ENCODE measurements around the gene SAMD4B. TPM values are rescaled to one million over a fixed set of nuclear protein-coding genes. Genes with fewer than 3 reads are reported as not detected.

SAMD4B gene
- total RNA-seq, 1 donor from 2014 or later = 123 TPM

DNA sequence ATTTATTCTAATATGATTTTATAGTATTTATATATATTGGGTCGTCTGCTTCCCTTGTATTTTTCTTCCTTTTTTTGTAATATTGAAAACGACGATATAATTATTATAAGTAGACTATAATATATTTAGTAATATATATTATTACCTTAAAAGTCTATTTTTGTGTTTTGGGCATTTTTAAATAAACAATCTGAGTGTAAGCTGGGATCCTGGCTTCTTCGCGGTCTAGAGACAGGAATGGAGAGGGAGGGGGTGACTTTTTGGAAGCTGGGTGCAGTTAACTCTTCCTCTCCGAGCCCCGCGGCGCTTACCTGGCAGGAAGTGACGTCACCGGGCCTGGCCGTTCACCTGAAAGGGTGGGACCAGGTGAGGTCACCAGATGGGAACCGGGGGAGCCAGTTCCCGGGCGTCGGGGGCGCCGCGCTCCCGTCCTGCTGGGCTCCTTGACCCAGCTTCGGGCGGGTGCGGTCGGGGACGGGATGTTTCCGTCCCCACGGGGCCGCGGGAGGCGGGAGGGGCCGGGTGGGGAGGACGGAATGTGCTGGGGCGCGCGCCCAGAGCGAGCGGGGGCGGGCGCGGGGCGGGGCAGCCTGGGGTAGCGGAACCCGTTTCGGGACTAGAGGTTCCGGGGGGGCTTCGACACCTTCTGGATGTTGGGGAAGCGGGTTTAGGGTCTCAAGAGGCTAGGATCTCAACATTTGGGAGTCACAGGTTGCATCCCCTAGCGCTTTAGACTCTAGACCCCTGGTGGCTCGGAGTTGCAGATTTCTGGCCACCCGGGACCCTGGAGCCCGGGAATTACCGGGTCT, 67.2 kb downstream of the SAMD4B start:
- H3K4me3 ChIP-seq (ENCODE audit: low read depth, low read length) = peak overlapping the region; percentile 64
- TF ChIP-seq, protein P1, sequence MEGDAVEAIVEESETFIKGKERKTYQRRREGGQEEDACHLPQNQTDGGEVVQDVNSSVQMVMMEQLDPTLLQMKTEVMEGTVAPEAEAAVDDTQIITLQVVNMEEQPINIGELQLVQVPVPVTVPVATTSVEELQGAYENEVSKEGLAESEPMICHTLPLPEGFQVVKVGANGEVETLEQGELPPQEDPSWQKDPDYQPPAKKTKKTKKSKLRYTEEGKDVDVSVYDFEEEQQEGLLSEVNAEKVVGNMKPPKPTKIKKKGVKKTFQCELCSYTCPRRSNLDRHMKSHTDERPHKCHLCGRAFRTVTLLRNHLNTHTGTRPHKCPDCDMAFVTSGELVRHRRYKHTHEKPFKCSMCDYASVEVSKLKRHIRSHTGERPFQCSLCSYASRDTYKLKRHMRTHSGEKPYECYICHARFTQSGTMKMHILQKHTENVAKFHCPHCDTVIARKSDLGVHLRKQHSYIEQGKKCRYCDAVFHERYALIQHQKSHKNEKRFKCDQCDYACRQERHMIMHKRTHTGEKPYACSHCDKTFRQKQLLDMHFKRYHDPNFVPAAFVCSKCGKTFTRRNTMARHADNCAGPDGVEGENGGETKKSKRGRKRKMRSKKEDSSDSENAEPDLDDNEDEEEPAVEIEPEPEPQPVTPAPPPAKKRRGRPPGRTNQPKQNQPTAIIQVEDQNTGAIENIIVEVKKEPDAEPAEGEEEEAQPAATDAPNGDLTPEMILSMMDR (IDR thresholded peaks at IDR 0.05; ENCODE audit: insufficient read depth, low read length, poor library complexity, severe bottlenecking) = no peak
- no peaks in the 10 kb centered on the region for H3K27me3 ChIP-seq (ENCODE audit: control insufficient read depth, insufficient read depth, low read length)
- H3K36me3 ChIP-seq (ENCODE audit: control insufficient read depth, insufficient read depth, low read length) = peaks cover 1% of the 10 kb centered on the region
- DNase-seq (ENCODE audit: low read depth) = no peak

DNA sequence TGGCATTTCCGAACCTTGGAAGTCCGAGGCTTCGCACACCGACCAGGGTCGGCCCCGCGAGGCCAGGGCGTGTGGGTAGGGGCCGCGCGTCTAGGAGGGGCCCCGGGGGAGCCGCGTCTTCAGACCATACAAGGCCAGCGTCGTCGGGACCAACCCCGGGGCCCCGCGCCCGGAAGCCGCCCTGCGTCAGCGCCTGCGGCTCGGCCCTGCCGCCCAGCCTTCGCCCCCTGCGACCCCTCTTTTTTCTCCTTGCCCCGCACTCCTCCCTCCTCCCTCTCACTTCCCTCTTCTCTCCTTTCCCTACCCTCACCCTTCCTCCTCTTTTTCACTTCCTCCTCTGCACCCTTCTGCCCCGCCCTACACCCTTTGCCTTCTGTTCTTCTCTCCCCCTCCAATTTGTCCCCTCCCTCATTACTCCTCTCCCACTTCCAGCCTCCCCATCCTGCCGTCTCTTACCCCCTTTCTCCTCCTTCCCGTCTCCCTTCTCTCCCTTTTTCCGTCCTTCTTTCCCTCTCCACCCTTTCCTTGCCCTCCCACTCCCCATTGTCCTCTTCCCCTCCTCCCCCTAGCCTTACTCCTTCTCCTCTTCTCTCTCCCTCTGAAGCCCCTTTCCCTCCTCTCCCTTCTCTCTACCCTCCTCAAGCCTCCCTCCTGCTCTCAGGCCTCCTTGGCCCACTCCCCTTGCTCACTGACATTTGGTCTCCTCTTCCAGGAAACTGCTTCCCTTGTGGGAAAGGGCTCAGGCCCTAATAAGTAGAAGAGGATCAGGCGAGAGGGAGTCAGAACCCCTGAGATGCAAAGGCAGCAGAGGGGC, 68.0 kb downstream of the SAMD4B start:
- no peaks in the 10 kb centered on the region for H3K27me3 ChIP-seq (ENCODE audit: control insufficient read depth, insufficient read depth, low read length)

DNA sequence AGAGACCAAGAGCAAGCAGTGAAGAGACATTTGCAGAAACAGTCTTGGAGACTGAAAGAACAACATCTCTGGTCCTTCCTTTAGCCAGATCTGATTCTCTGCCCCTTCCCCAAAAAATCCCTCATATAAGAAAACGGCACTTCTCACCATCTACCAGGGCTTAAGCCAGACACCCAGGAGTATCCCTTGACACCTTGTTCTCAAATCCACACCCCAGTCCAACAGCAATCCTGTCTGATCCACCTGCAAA, 68.5 kb downstream of the SAMD4B start:
- no peak overlapping the region for H3K4me3 ChIP-seq (ENCODE audit: low read depth, low read length)
- TF ChIP-seq, protein P1 (IDR thresholded peaks at IDR 0.05; ENCODE audit: insufficient read depth, low read length, poor library complexity, severe bottlenecking) = no peak
- H3K36me3 ChIP-seq (ENCODE audit: control insufficient read depth, insufficient read depth, low read length) = peaks cover 1% of the 10 kb centered on the region
- no peak for DNase-seq (ENCODE audit: low read depth)
- no peaks in the 10 kb centered on the region for H3K27me3 ChIP-seq (ENCODE audit: control insufficient read depth, insufficient read depth, low read length)

More for the DNA sequence above, 68.0 kb downstream of the SAMD4B start:
- Histone ChIP-seq H3K36me3 (ENCODE audit: control insufficient read depth, insufficient read depth, low read length) (peaks cover 1% of the 10 kb centered on the region), H3K4me3 (ENCODE audit: low read depth, low read length) (peak overlapping the region; percentile 64)
- TF ChIP-seq, protein P1 (IDR thresholded peaks at IDR 0.05; ENCODE audit: insufficient read depth, low read length, poor library complexity, severe bottlenecking) = no peak
- DNase-seq (ENCODE audit: low read depth) = no peak

DNA sequence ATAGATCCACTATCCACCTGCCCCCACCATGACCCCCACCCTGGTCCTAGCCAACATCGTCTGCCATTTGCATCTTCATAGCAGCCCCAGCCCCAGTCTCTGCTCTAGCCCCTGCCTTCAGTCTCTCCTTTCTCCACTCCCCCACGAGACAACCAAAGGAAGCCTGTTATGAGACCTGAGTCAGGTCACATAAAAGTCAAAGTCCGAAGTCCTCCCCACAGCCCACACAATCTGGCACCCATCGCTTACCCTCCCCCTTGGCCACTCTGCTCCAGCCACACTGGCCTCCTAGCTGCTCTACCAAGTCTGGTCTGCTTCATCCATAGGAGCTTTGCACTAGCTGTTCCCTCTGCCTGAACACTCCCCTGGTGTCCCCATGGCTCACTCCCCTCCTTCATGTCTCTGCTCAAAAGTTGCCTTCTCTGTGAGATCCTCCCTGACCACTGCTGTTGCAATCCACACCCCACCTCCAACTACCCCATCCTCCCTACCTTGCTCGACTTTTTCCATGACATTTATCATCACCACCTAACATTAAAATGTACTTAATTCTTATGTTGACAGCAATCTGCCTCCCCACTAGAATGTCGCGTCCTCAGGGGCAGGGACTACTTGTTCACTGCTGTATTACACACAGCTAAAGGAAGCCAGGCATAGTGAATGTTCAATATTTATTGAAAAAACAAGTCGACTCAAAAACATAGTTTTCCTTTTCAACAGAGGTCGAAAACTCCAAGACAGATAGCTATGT, 69.0 kb downstream of the SAMD4B start:
- DNase-seq (ENCODE audit: low read depth) = no peak
- H3K4me3 ChIP-seq (ENCODE audit: low read depth, low read length) = no peak overlapping the region
- TF ChIP-seq, protein P1 (IDR thresholded peaks at IDR 0.05; ENCODE audit: insufficient read depth, low read length, poor library complexity, severe bottlenecking) = no peak
- H3K36me3 ChIP-seq (ENCODE audit: control insufficient read depth, insufficient read depth, low read length) = peaks cover 1% of the 10 kb centered on the region
- no peaks in the 10 kb centered on the region for H3K27me3 ChIP-seq (ENCODE audit: control insufficient read depth, insufficient read depth, low read length)

DNA sequence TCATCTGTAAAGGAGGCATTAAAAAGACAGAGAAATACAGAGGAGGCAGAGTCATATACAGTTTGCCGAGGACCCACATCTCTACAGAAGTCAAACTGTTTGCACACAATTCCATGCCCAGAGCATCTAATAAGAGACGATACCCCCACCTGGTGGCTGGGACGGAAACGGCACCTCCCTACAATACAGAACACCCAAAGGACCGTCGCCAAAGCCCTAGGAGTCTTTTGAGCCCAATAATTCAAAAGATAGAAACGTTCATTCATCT, 69.5 kb downstream of the SAMD4B start:
- Histone ChIP-seq H3K27me3 (ENCODE audit: control insufficient read depth, insufficient read depth, low read length) (no peaks in the 10 kb centered on the region), H3K36me3 (ENCODE audit: control insufficient read depth, insufficient read depth, low read length) (peaks cover 1% of the 10 kb centered on the region), H3K4me3 (ENCODE audit: low read depth, low read length) (peak overlapping the region; percentile 11)
- no peak for DNase-seq (ENCODE audit: low read depth)
- TF ChIP-seq, protein P1 (IDR thresholded peaks at IDR 0.05; ENCODE audit: insufficient read depth, low read length, poor library complexity, severe bottlenecking) = peak; percentile 86

All from kidney epithelial cell (primary cell).